Measurements from ENCODE around the gene GLMP.

GRCh38 chr1:156337052-156337887 lies 41.8 kb upstream of the GLMP start:
- TF ChIP-seq POLR2A (IDR thresholded peaks at IDR 0.05) (no peak), CTCF (IDR thresholded peaks at IDR 0.05) (no peak)

Measured in thyroid gland (tissue), 4 donors.